Measurements from ENCODE around the gene TMEM184B. TPM values are rescaled to one million over a fixed set of nuclear protein-coding genes. Genes with fewer than 3 reads are reported as not detected.

TMEM184B gene
- total RNA-seq, 4 donors from 2014 or later: 27.9 to 67.4 (median 40.7) TPM

- TF ChIP-seq, protein P1, sequence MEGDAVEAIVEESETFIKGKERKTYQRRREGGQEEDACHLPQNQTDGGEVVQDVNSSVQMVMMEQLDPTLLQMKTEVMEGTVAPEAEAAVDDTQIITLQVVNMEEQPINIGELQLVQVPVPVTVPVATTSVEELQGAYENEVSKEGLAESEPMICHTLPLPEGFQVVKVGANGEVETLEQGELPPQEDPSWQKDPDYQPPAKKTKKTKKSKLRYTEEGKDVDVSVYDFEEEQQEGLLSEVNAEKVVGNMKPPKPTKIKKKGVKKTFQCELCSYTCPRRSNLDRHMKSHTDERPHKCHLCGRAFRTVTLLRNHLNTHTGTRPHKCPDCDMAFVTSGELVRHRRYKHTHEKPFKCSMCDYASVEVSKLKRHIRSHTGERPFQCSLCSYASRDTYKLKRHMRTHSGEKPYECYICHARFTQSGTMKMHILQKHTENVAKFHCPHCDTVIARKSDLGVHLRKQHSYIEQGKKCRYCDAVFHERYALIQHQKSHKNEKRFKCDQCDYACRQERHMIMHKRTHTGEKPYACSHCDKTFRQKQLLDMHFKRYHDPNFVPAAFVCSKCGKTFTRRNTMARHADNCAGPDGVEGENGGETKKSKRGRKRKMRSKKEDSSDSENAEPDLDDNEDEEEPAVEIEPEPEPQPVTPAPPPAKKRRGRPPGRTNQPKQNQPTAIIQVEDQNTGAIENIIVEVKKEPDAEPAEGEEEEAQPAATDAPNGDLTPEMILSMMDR (IDR thresholded peaks at IDR 0.05): no peak
- TF ChIP-seq POLR2A (IDR thresholded peaks at IDR 0.05): no peak
- intact Hi-C loops (cut with DNase I; ENCODE audit: low total_unique reads): no loop called here
- DNase-seq (ENCODE audit: low spot score in 2 of 2): no peak
- WGBS, 2 donors: 92 to 94% methylated on average over 4 of the region's 4 CpGs
- H3K4me3 ChIP-seq (ENCODE audit: low read depth, poor library complexity, severe bottlenecking): no peak overlapping the region
Observed at GRCh38 chr22:38177044-38177443, 95.8 kb downstream of the TMEM184B start.

DNA sequence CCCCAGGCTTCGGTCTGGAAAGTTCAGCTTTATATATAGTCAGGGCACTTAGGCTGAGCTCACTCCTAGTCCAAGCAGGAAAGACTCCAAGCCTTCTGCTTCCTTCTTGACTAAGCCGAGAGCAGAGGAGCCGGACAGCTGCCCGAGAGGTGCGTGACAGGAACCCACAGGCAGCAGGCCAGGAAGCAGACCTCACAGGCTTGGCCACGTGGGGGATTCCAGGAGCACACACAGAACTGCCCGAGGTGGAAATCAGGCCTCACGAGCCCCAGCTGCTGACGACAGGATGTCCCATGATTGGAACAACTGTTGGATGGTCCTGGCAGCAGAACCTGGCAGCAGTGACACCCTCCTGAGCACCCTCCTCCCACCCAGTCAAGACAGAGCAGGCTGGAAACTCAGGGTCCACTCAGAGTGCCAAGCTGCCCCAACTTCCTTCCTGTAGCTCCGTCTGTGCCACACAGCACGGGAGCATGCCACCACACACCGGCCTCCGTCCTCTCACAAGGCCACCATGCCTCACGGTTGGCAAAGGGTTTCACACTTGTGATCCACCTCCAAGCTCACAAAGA, 96.6 kb downstream of the TMEM184B start:
- intact Hi-C loops (cut with DNase I; ENCODE audit: low total_unique reads): no loop called here
- no peak overlapping the region for H3K4me3 ChIP-seq (ENCODE audit: low read depth, poor library complexity, severe bottlenecking)
- 59 to 63% methylated on average over 10 to 11 of the region's 14 CpGs for WGBS, 2 donors
- peak; percentile 84 to 96 for DNase-seq (ENCODE audit: low spot score in 2 of 2)
- TF ChIP-seq POLR2A (IDR thresholded peaks at IDR 0.05): no peak
- TF ChIP-seq, protein P1 (IDR thresholded peaks at IDR 0.05): no peak

GRCh38 chr22:38175206-38176118, 97.3 kb downstream of the TMEM184B start:
- intact Hi-C loops (cut with DNase I; ENCODE audit: low total_unique reads): no loop called here
- 90 to 94% methylated on average over 17 of the region's 17 CpGs for WGBS, 2 donors
- no peak for DNase-seq (ENCODE audit: low spot score in 2 of 2)
- TF ChIP-seq, protein P1 (IDR thresholded peaks at IDR 0.05): no peak
- TF ChIP-seq POLR2A (IDR thresholded peaks at IDR 0.05): no peak
- H3K4me3 ChIP-seq (ENCODE audit: low read depth, poor library complexity, severe bottlenecking): no peak overlapping the region

DNA sequence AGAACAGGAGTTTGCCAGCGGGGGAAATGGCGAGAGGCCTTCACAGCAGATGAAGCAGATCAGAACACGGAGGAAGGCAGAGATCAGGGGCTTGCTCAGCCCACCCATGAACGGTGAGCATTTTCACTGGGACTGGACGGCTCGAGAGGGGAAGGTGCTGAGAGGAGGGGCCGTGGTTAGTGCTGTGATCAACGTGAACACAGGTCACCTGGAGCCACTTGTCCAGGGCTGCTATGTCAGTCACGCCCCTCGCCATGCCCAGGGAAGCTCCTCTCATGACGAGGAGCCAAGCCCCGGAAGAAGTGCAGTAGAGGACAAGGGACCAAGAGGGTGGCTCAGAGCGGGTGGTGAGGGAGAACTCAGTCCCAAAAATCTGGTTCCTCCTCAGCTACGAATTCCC, 98.2 kb downstream of the TMEM184B start:
- no peak for DNase-seq (ENCODE audit: low spot score in 2 of 2)
- 90 to 94% methylated on average over 14 of the region's 14 CpGs for WGBS, 2 donors
- H3K4me3 ChIP-seq (ENCODE audit: low read depth, poor library complexity, severe bottlenecking): no peak overlapping the region
- no peak for TF ChIP-seq POLR2A (IDR thresholded peaks at IDR 0.05)
- intact Hi-C loops (cut with DNase I; ENCODE audit: low total_unique reads): no loop called here

- DNase-seq (ENCODE audit: low spot score in 2 of 2): no peak
- TF ChIP-seq POLR2A (IDR thresholded peaks at IDR 0.05): no peak
- TF ChIP-seq, protein P1 (IDR thresholded peaks at IDR 0.05): no peak
- intact Hi-C loops (cut with DNase I; ENCODE audit: low total_unique reads): no loop called here
- H3K4me3 ChIP-seq (ENCODE audit: low read depth, poor library complexity, severe bottlenecking): no peak overlapping the region
- WGBS, 2 donors: 100% methylated on average over 4 of the region's 4 CpGs
Observed at GRCh38 chr22:38173641-38173906, 99.2 kb downstream of the TMEM184B start.

GRCh38 chr22:38172832-38173640, 99.8 kb downstream of the TMEM184B start:
- intact Hi-C loops (cut with DNase I; ENCODE audit: low total_unique reads): no loop called here
- WGBS, 2 donors: 44 to 50% methylated on average over 15 to 16 of the region's 16 CpGs
- no peak overlapping the region for H3K4me3 ChIP-seq (ENCODE audit: low read depth, poor library complexity, severe bottlenecking)
- no peak for TF ChIP-seq POLR2A (IDR thresholded peaks at IDR 0.05)
- TF ChIP-seq, protein P1 (IDR thresholded peaks at IDR 0.05): no peak
- DNase-seq (ENCODE audit: low spot score in 2 of 2): peak in 1 of 2 donors; percentile 94
